ENCODE data around the gene CYP4F12. TPM values are rescaled to one million over a fixed set of nuclear protein-coding genes. Genes with fewer than 3 reads are reported as not detected.
"Not testable (repeated sequence)": the region's sequence is repeated elsewhere in the genome, so short reads cannot be mapped to it uniquely, and the experiment has no call there.

Gene CYP4F12
- total RNA-seq, 2 donors from 2014 or later: 2.2 to 5.7 TPM

- ATAC-seq (no peak), DNase-seq (no peak)
- intact Hi-C loops (cut with DNase I): no loop called here
Measured at GRCh38 chr19:15644066-15644741, 28.7 kb upstream of the CYP4F12 start.

DNA sequence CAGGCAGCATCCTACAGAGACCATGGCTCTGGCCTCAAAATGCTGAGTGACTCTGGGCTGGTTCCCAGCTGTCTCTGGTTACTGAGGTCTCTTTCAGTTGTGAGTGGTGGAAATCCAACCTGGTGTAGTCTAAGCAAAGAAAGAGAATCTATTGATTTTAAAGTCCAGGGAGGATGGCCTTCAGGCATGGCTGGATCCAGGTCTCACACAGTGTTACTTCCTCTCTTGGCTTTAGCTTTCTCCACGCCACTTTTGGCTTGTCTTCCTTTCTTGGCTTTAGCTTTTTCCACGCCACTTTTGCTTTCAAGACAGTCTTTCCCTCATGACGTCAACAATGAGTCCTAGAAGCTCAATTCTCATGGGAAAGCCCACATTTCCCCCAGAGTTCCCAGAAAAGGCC lies 28.1 kb upstream of the CYP4F12 start:
- ATAC-seq (no peak), DNase-seq (no peak)
- intact Hi-C loops (cut with DNase I): no loop called here

DNA sequence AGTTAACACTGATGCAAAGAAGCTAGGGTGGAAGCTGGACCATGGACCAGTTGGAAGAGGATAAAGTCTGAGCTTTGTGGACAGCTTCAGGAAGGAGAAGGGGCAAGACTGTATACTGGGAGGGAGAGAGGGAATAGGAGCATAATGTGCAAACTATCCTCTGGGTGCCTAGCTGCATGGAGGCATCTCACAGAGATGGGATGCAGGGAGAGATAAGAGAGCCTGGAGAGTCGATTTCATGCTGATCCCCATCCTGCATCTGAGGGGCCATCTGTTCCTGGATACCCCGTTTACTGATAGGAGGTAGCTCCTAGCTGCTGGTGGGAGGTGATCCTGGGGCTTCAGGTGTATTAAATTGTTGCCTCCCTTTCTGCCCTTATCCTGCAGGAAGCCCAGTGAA lies 23.4 kb upstream of the CYP4F12 start:
- ATAC-seq: no peak
- no peak for DNase-seq
- intact Hi-C loops (cut with DNase I): no loop called here

- ATAC-seq: not testable (repeated sequence)
Measured at GRCh38 chr19:15650123-15650522, 22.8 kb upstream of the CYP4F12 start.

DNA sequence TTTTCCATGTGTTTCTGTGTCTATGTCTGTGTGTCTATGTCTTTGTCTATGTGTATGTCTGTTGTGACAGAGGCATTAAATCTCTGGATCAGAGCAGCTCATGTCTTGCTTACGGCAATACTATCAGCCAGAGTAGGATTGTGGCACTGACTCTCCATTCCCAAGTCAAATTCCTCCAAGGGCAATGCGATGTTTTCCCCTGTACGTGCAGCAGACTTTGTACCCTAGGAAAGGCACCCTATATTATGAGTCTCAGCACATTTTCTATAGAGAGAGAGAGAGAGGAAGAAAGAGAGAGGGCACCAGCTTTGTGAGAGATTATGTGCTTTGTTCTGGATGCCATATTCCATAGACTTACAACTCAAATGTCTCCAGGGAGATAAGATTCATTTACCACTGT lies 21.1 kb upstream of the CYP4F12 start:
- DNase-seq (no peak), ATAC-seq (no peak)
- intact Hi-C loops (cut with DNase I): no loop called here

More at GRCh38 chr19:15650123-15650522, 22.8 kb upstream of the CYP4F12 start:
- DNase-seq; intact Hi-C loops (cut with DNase I): not testable (repeated sequence)

GRCh38 chr19:15652559-15653278 lies 20.2 kb upstream of the CYP4F12 start:
- intact Hi-C loops (cut with DNase I): no loop called here
- ATAC-seq: no peak
- no peak for DNase-seq

- intact Hi-C loops (cut with DNase I): no loop called here
- DNase-seq (no peak), ATAC-seq (no peak)
Measured at GRCh38 chr19:15656467-15656866, 16.4 kb upstream of the CYP4F12 start.

DNA sequence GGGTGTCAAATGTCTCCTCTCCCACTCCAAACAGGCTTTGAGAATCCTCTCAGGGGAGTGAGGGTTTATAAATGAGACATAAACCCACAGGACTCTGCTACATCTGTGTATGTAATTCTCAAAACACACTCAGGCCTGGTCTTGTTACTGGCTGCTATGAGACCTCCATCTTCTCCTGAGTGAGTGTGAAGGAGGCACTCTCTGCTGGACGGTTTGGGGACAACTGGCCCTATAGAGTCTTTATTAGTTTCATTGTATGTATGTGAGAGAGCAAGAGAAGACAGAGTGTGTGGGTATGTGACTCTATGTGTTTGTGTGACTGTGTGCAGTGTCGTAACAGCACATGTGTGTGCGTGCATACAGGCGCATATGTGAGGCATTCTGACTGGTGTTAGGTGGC lies 9.6 kb upstream of the CYP4F12 start:
- intact Hi-C loops (cut with DNase I): no loop called here
- ATAC-seq (no peak), DNase-seq (no peak)

DNA sequence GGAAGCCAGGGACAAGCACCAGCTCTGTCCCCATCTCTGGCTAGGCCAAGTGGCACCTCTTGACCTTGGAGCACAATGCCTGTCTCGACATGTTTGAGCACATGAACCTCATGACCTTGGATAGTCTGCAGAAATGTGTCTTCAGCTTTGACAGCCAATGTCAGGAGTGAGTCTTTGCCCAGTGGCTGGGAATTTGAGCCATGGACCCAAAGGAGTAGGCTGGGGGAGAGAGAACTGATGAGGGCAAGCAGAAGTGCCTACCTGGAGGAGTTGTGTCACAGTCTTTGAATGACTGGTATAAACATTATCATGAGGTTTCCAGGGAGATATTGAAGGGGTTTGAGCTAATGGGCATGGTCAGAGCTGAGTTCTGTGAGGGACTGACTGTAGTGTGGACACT lies 6.7 kb upstream of the CYP4F12 start:
- ATAC-seq (no peak), DNase-seq (no peak)
- intact Hi-C loops (cut with DNase I): no loop called here

DNA sequence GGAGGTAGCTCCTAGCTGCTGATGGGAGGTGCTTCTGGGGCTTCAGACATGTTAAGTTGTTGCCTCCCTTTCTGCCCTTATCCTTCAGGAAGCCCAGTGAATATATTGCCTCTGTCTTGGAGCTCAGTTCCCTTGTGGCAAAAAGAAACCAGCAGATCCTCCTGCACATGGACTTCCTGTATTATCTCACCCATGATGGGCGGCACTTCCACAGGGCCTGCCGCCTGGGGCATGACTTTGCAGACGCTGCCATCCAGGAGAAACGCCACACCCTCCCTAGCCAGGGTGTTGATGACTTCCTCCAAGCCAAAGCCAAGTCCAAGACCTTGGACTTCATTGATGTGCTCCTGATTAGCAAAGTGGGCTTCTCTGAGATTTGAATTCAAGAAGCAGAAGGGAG lies 6.0 kb upstream of the CYP4F12 start:
- ATAC-seq (no peak), DNase-seq (no peak)
- intact Hi-C loops (cut with DNase I): no loop called here

- intact Hi-C loops (cut with DNase I): no loop called here
- DNase-seq (no peak), ATAC-seq (no peak)
Measured at GRCh38 chr19:15669440-15669839, 3.4 kb upstream of the CYP4F12 start.

DNA sequence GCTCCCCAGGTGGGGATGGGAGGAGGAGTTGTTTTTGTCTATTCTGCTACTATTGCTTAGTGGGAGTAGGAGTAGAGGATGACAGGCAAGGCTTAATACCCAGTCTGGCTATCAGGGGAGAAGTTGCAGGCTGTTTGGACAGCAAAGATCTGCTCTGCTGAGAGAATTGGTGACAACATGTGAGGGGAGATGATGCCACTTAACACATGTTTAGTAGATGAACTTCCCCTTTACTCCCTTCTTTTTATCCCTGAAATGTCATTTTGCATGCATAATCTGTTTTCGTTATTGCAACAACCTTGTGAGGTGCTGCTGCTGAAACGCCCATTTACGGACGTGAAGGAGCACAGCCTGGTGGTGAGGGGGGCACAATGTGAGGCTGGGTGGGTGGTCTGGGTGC lies 3.0 kb upstream of the CYP4F12 start:
- DNase-seq (no peak), ATAC-seq (no peak)
- intact Hi-C loops (cut with DNase I): no loop called here

DNA sequence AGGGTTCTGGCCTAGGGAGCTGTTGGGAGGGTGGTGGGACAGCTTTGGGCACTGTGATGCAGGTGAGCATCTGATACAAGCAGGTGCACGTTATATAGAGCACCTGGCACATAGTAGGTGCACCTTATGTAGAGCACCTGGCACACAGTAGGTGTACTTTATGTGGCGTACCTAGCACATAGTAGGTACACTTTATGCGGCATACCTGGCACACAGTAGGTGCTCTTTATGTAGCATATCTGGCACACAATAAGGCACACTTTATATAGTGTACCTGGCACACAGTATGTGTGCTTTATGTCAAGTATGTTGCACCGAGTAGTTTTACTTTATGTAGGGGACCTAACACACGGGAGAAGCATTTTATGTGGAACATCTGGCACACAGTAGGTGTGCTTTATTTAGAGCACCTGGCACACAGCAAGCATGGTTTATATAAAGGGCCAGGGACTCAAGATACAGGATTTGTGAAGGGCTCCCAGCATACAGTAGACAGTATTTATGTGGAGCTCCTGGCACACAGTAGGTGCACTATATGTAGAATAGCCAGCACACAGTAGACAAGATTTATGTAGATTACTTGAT lies 1.6 kb upstream of the CYP4F12 start:
- DNase-seq (no peak), ATAC-seq (no peak)
- intact Hi-C loops (cut with DNase I): no loop called here

- DNase-seq (no peak), ATAC-seq (no peak)
- intact Hi-C loops (cut with DNase I): no loop called here
Measured at GRCh38 chr19:15671891-15672579, 852 bp upstream of the CYP4F12 start.

DNA sequence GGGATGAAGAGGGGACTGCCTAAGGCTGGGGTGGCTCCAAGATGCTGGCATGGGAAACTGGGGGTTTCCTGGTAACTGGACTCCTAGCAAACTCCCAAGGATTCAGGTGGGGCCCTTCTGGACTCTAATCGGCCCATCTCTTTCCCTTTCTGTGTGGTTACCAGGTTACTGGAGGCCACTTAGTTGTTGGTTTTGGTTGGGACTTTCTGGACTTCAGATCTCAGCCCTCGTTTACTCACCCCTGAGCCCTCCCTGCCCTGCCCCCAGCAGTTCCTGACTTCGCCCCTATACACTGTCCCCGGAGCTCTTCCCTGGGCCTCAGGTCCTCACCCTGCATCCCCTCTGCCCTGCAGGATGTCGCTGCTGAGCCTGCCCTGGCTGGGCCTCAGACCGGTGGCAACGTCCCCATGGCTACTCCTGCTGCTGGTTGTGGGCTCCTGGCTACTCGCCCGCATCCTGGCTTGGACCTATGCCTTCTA lies 328 bp downstream of the CYP4F12 start:
- DNase-seq: peak; percentile 31
- ATAC-seq: peak in 1 of 2 donors; percentile 28

DNA sequence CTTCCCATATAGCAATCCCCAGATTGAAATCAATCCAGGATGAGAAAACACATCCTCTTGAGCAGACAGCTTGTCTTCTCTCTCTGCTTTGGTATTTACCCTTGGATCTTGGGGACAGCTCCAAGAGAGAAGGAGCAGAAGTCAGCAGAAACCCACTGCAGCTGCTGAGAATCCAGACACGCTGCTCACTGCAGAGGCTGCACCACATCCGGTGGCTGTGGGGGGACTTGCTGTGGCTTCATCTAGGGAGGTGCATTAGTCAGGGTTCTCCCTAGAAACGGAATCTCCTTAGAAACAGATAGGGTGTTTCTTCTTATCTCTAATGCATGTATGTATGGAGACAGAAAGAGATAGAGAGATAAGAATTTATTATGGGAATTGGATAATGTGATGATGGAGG lies 2.7 kb downstream of the CYP4F12 start:
- ATAC-seq (no peak), DNase-seq (no peak)
- intact Hi-C loops (cut with DNase I): no loop called here

More for the DNA sequence above, 328 bp downstream of the CYP4F12 start:
- intact Hi-C loops (cut with DNase I): no loop called here

- DNase-seq: no peak
- no peak for ATAC-seq
- intact Hi-C loops (cut with DNase I): no loop called here
Measured at GRCh38 chr19:15679089-15679488, 6.2 kb downstream of the CYP4F12 start.

DNA sequence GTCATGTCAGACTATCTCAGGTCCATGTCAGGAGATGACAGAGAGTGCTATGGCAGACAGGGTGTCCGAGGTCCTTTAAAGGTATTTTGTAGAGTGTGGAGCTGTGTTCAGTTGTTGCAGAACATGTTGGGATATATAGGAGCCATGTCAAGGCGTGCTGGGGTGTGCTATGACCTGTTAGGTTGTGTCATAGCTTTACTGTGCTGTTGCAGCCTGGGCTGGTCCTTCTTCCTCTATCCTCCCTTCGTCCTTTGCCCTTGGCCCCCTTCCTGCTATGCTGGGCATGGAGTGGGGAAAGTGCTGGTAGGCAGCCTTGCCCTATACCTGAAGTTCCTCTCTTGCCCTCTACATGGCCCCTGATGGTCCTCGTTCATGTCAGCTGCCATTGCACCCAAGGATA lies 7.0 kb downstream of the CYP4F12 start:
- intact Hi-C loops (cut with DNase I); ATAC-seq: not testable (repeated sequence)

DNA sequence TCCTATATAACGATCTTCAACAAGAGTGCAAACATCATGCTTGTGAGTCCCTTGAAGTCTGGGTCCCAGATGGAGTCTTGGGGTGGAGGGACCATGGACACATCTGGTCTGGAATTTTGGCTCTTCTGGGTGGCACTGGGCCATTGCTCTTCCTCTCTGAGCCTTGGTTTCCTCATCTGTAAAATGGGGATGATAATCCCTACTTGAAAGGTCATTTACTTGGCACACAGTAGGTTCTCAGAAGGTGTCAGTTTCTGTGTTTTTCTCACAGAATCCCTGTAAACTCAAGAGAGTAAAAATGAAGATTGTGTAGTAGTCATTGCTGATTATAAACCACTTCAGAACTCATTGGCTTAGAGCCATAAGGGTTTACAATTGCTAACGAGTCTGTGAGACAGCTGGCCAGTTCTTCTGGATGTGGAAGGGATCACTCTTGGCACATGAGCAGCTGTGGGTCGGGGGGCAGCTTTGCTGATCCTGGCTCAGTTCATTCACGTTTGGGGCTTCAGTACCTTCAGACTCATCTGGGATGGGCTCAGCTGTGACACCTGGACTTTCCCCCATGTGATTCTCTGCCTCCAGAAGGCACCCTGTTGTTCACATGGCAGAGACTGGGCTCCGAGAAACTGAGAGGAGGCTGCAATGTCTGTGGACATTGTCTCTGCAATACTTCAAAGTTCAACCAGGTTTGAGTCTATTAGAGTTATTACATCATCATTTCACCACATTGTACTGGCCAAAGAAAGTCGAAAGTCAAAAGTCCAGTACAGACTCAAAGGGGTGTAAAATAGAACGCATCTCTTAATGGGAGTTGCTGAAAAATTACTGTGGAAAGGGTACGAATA lies 7.8 kb downstream of the CYP4F12 start:
- ATAC-seq: no peak
- DNase-seq: no peak
- intact Hi-C loops (cut with DNase I): no loop called here

More for the DNA sequence above, 7.0 kb downstream of the CYP4F12 start:
- DNase-seq: not testable (repeated sequence)

All from left cardiac atrium (tissue), 4 donors.